Measurements from ENCODE around the gene KCNIP4. TPM values are rescaled to one million over a fixed set of nuclear protein-coding genes. Genes with fewer than 3 reads are reported as not detected.
"Not testable (repeated sequence)": the region's sequence is repeated elsewhere in the genome, so short reads cannot be mapped to it uniquely, and the experiment has no call there.

Gene KCNIP4
- total RNA-seq, 1 donor from 2014 or later = not detected

GRCh38 chr4:20746000-20746399 is 1202.6 kb downstream of the KCNIP4 start:
- H3K27me3 Mint-ChIP-seq; H3K9me3 Mint-ChIP-seq; H3K4me1 Mint-ChIP-seq; H3K27ac Mint-ChIP-seq; DNase-seq; H3K36me3 Mint-ChIP-seq (ENCODE audit: low read depth); H3K4me3 Mint-ChIP-seq; intact Hi-C loops (cut with micrococcal nuclease): not testable (repeated sequence)

GRCh38 chr4:20735931-20736330 is 1212.6 kb downstream of the KCNIP4 start:
- Mint-ChIP-seq H3K27ac (no peak overlapping the region), H3K36me3 (ENCODE audit: low read depth) (peaks cover 29% of the 10 kb centered on the region), H3K4me1 (no peaks in the 10 kb centered on the region), H3K9me3 (peaks cover 21% of the 10 kb centered on the region), H3K27me3 (no peaks in the 10 kb centered on the region), H3K4me3 (no peak overlapping the region)
- intact Hi-C loops (cut with micrococcal nuclease) = no loop called here
- no peak for DNase-seq

GRCh38 chr4:20724915-20725314 is 1223.7 kb downstream of the KCNIP4 start:
- Mint-ChIP-seq H3K27ac (no peak overlapping the region), H3K36me3 (ENCODE audit: low read depth) (peaks cover 44% of the 10 kb centered on the region), H3K27me3 (no peaks in the 10 kb centered on the region), H3K9me3 (peaks cover 18% of the 10 kb centered on the region), H3K4me3 (no peak overlapping the region), H3K4me1 (no peaks in the 10 kb centered on the region)
- intact Hi-C loops (cut with micrococcal nuclease) = no loop called here
- DNase-seq = no peak

- Mint-ChIP-seq H3K4me1 (no peaks in the 10 kb centered on the region), H3K4me3 (no peak overlapping the region), H3K27ac (no peak overlapping the region), H3K9me3 (peaks cover 25% of the 10 kb centered on the region), H3K27me3 (no peaks in the 10 kb centered on the region), H3K36me3 (ENCODE audit: low read depth) (peaks cover 54% of the 10 kb centered on the region)
- no peak for DNase-seq
- intact Hi-C loops (cut with micrococcal nuclease) = no loop called here
Observed at GRCh38 chr4:20723463-20723862, 1225.1 kb downstream of the KCNIP4 start.

GRCh38 chr4:20723019-20723418 is 1225.6 kb downstream of the KCNIP4 start:
- Mint-ChIP-seq H3K27me3 (no peaks in the 10 kb centered on the region), H3K9me3 (peaks cover 25% of the 10 kb centered on the region), H3K4me1 (no peaks in the 10 kb centered on the region), H3K36me3 (ENCODE audit: low read depth) (peaks cover 59% of the 10 kb centered on the region), H3K4me3 (no peak overlapping the region), H3K27ac (no peak overlapping the region)
- no peak for DNase-seq
- intact Hi-C loops (cut with micrococcal nuclease) = no loop called here

GRCh38 chr4:20711335-20711734 is 1237.2 kb downstream of the KCNIP4 start:
- Mint-ChIP-seq H3K27ac (no peak overlapping the region), H3K4me3 (no peak overlapping the region), H3K9me3 (peaks cover 1% of the 10 kb centered on the region), H3K36me3 (ENCODE audit: low read depth) (peaks cover 30% of the 10 kb centered on the region), H3K27me3 (no peaks in the 10 kb centered on the region), H3K4me1 (no peaks in the 10 kb centered on the region)
- DNase-seq = no peak
- intact Hi-C loops (cut with micrococcal nuclease) = no loop called here

- Mint-ChIP-seq H3K27me3 (no peaks in the 10 kb centered on the region), H3K9me3 (no peaks in the 10 kb centered on the region), H3K4me1 (peaks cover 23% of the 10 kb centered on the region), H3K27ac (peak within 1 kb of the TSS; percentile 96), H3K4me3 (peak within 1 kb of the TSS; percentile 95), H3K36me3 (ENCODE audit: low read depth) (peaks cover 9% of the 10 kb centered on the region)
- intact Hi-C loops (cut with micrococcal nuclease) = loop anchor here (5.0 kb wide), 1 partner anchor 283 kb away; no protein-coding TSS in a partner anchor
- peak; percentile 97 for DNase-seq
Observed at GRCh38 chr4:20700007-20700761, 1248.4 kb downstream of the KCNIP4 start, which contains the start of gene PACRGL. TSS of gene PACRGL (plus strand) at chr4:20700458. CDS start at chr4:20704482, 4,024 bp downstream.

GRCh38 chr4:20698820-20699219 is 1249.8 kb downstream of the KCNIP4 start:
- H3K27me3 Mint-ChIP-seq = no peaks in the 10 kb centered on the region
- H3K4me1 Mint-ChIP-seq = peaks cover 22% of the 10 kb centered on the region
- intact Hi-C loops (cut with micrococcal nuclease) = no loop called here
- H3K27ac Mint-ChIP-seq = no peak overlapping the region
- H3K36me3 Mint-ChIP-seq (ENCODE audit: low read depth) = peaks cover 2% of the 10 kb centered on the region
- H3K9me3 Mint-ChIP-seq = no peaks in the 10 kb centered on the region
- DNase-seq = no peak
- H3K4me3 Mint-ChIP-seq = peak overlapping the region; percentile 16

- no peaks in the 10 kb centered on the region for H3K27me3 Mint-ChIP-seq
- no peaks in the 10 kb centered on the region for H3K36me3 Mint-ChIP-seq (ENCODE audit: low read depth)
- DNase-seq = no peak
- H3K4me1 Mint-ChIP-seq = peaks cover 20% of the 10 kb centered on the region
- intact Hi-C loops (cut with micrococcal nuclease) = no loop called here
- H3K27ac Mint-ChIP-seq = no peak overlapping the region
- H3K9me3 Mint-ChIP-seq = no peaks in the 10 kb centered on the region
- H3K4me3 Mint-ChIP-seq = no peak overlapping the region
Observed at GRCh38 chr4:20698382-20698781, 1250.2 kb downstream of the KCNIP4 start.

- H3K9me3 Mint-ChIP-seq = no peaks in the 10 kb centered on the region
- peaks cover 13% of the 10 kb centered on the region for H3K4me1 Mint-ChIP-seq
- H3K36me3 Mint-ChIP-seq (ENCODE audit: low read depth) = no peaks in the 10 kb centered on the region
- no peak overlapping the region for H3K4me3 Mint-ChIP-seq
- no peak overlapping the region for H3K27ac Mint-ChIP-seq
- DNase-seq = no peak
- H3K27me3 Mint-ChIP-seq = no peaks in the 10 kb centered on the region
- intact Hi-C loops (cut with micrococcal nuclease) = no loop called here
Observed at GRCh38 chr4:20696815-20697214, 1251.8 kb downstream of the KCNIP4 start.

GRCh38 chr4:20687864-20688263 is 1260.7 kb downstream of the KCNIP4 start:
- no peak overlapping the region for H3K27ac Mint-ChIP-seq
- no peaks in the 10 kb centered on the region for H3K36me3 Mint-ChIP-seq (ENCODE audit: low read depth)
- no peaks in the 10 kb centered on the region for H3K9me3 Mint-ChIP-seq
- intact Hi-C loops (cut with micrococcal nuclease) = loop anchor here (10.0 kb wide), 1 partner anchor 1463 kb away; no protein-coding TSS in a partner anchor
- DNase-seq = no peak
- no peaks in the 10 kb centered on the region for H3K4me1 Mint-ChIP-seq
- no peak overlapping the region for H3K4me3 Mint-ChIP-seq
- peaks cover 16% of the 10 kb centered on the region for H3K27me3 Mint-ChIP-seq

GRCh38 chr4:20684852-20685763 is 1263.5 kb downstream of the KCNIP4 start:
- Mint-ChIP-seq H3K27me3 (peaks cover 13% of the 10 kb centered on the region), H3K9me3 (no peaks in the 10 kb centered on the region), H3K27ac (no peak overlapping the region), H3K4me3 (no peak overlapping the region), H3K4me1 (no peaks in the 10 kb centered on the region), H3K36me3 (ENCODE audit: low read depth) (no peaks in the 10 kb centered on the region)
- no peak for DNase-seq
- intact Hi-C loops (cut with micrococcal nuclease) = loop anchor here (1.0 to 10.0 kb wide), 3 partner anchors 263 to 1460 kb away; no protein-coding TSS in a partner anchor

- no peaks in the 10 kb centered on the region for H3K9me3 Mint-ChIP-seq
- no peak overlapping the region for H3K27ac Mint-ChIP-seq
- no peaks in the 10 kb centered on the region for H3K36me3 Mint-ChIP-seq (ENCODE audit: low read depth)
- no peaks in the 10 kb centered on the region for H3K4me1 Mint-ChIP-seq
- intact Hi-C loops (cut with micrococcal nuclease) = loop anchor here (2.0 to 10.0 kb wide), 2 partner anchors 265 to 1459 kb away; no protein-coding TSS in a partner anchor
- no peak for DNase-seq
- no peak overlapping the region for H3K4me3 Mint-ChIP-seq
- H3K27me3 Mint-ChIP-seq = peaks cover 10% of the 10 kb centered on the region
Observed at GRCh38 chr4:20683766-20684165, 1264.8 kb downstream of the KCNIP4 start.

GRCh38 chr4:20682853-20683252 is 1265.7 kb downstream of the KCNIP4 start:
- intact Hi-C loops (cut with micrococcal nuclease) = loop anchor here (10.0 kb wide), 1 partner anchor 1458 kb away; no protein-coding TSS in a partner anchor
- peaks cover 10% of the 10 kb centered on the region for H3K27me3 Mint-ChIP-seq

More at GRCh38 chr4:20682853-20683252, 1265.7 kb downstream of the KCNIP4 start:
- no peak for DNase-seq
- Mint-ChIP-seq H3K4me3 (no peak overlapping the region), H3K4me1 (no peaks in the 10 kb centered on the region), H3K27ac (no peak overlapping the region), H3K36me3 (ENCODE audit: low read depth) (no peaks in the 10 kb centered on the region), H3K9me3 (no peaks in the 10 kb centered on the region)

All from activated CD4-positive, alpha-beta T cell treated with anti-CD3 and anti-CD28 coated beads, Interleukin-2, amount 10 ng/mL, durations not matched to agents 24 days and 14 days (primary cell).